8988T (cell line): ENCODE data around the gene CTSS.
"Not testable (repeated sequence)": the region's sequence is repeated elsewhere in the genome, so short reads cannot be mapped to it uniquely, and the experiment has no call there.

Experiments used
- DNase-seq: peaks from one replicate; pipeline ENCODE4 v3.0.0; 2011

The CTSS gene

DNA sequence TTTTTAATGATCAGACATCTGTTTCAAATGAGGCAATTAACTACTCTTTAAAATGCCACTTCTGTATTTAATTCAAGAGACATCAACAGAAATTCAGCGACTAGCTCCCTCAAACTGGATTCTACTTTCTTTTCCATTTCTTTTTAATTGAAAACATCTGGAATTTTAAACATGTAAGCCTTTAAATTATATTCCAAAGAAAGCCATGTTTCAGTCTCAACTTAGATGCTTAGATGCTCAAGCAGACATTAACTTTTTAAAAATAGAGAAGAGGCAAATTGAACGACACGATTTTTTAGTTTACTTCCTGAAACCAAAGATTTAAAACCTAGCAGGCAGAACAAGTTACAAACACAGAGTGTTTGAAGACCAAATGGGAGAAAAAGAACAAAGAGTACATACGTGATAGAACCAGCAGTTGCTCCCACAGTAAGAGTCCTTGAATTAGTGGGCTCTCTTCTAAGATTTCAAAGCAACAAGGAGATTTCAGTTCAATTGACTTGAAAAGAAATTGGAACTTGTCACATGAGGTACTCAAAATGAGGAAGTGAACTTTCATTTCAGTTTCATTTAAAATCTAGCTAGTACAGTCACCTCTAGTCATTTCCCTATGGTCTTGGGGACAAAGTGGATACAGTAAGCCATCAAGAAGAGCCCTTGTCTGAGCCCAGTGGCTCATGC, at the start of gene CTSS:
TSS of gene CTSS (minus strand) at position 483 of the 681 bp plus-strand sequence. CDS start 1,015 bp downstream, outside the sequence.
- no peak for DNase-seq

DNA sequence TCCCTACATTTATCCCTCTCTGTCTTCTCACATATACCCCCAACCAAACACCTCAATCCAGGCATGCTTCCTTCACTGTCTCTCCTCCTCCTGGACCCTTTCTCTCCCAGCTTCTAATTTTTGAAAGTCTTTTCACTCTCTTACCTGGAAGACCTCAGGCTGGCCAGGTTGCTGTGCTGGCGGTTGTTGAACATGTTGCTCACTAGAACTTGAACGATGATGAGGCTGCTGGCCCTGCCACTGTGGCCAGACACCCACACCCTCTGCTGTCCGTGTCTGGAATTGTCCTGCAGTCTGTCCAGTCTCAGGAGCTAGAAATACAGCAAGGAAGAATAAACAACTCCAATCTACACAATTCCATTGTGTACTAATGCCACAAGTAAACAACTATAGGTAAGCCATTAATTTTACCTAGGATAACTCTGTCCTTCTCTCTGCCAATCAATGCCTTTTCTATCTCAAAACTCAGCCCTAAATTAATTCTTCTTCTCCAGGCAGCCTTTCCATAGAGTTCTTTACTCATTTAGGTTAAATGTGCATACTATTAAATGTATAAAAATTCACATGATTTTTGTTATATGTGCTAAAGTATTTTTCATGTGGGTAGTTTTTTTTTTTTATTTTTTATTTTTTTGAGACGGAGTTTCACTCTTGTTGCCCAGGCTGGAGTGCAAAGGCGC, 47.6 kb upstream of the CTSS start:
- peak; percentile 36 for DNase-seq

DNA sequence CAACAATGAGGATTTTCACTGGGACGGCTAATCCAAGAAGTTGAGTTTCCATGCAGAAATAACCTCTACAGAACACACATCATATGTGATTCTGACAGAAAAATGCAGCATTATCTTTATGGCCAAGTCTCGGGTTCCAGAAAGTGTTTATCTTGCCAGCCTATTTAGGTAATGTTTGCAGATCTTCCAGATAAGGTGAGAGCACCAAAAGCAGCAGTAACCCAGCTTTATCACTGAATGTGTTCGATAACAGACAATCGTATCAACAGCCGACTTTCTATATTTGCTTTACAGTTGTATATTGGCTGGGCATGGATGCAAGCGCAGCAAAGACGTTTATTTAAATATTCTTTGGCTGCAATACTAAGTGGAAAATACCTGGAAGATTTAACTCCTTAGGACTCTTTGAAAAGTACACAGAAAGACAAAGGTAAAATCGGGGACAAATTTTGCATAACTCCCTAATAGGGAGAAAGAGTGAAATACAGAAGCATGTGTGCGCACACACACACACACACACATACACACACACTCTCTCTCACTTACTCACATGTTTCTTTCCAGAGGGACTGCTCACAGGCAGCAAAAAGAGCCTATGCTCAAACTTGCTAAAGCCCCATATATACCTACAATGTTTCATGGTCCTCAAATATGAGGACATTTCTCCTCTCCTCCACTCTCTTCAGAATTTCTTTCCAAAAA, 45.5 kb upstream of the CTSS start:
- no peak for DNase-seq

DNA sequence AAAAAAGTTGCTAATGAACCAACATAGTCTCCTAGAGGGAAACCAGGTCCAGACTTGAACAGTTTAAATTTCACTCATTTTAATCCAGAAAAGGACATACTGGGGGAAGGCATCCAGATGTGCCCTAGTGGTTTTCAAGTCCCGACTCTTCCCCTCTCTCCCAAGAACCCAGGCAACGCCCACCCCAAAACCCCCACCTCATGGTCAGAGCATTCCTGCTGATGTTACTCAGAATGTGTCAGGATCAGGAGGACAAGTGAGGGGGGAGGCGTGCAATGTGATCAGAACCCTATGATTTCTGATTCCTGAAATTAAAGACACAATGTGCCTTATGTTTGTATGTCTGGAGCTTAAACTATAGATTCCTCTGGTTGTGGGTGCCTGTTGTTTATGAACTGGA, 44.1 kb upstream of the CTSS start:
- no peak for DNase-seq

DNA sequence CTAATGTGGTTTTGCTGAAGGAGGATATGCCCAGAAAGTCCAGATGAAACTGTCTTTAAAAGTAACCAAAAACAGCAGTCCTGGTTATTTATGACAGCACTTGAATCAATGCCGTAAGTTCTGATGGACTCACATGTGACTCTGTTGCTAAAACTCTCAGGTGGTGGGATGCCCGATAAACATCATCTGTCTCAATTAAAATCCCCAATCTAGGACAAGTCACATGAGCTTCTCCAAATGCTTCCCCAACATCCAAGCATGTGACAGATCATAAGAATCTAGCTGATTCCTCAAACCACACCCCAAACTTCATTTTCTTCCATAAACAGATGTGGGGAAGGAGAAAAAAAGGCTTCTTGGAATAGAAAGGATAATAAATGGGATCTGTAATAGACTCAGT, 43.3 kb upstream of the CTSS start:
- no peak for DNase-seq

DNA sequence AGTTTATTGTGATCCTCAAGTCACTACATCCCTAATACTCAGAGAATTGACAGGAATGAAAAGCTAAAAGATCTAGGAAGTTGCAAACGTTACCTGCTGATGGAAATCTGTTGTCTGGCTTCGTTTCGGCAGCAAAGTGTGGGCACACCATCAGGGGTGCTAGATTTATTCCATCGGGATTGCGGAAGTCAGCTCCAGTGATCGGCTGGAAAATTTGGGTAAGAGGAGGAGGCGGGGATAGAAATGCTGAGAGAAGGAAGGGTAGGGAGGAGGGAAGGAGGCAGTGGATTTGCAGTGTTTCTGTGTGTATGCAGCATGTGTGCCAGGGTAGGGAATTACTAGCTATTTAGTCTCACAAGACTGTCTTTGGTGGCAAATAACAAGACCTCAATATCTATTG, 42.5 kb upstream of the CTSS start, which contains the start of gene CTSK:
TSS of gene CTSK (minus strand) at position 140 of the 400 bp plus-strand sequence. CDS start 1,455 bp downstream, outside the sequence.
- no peak for DNase-seq

DNA sequence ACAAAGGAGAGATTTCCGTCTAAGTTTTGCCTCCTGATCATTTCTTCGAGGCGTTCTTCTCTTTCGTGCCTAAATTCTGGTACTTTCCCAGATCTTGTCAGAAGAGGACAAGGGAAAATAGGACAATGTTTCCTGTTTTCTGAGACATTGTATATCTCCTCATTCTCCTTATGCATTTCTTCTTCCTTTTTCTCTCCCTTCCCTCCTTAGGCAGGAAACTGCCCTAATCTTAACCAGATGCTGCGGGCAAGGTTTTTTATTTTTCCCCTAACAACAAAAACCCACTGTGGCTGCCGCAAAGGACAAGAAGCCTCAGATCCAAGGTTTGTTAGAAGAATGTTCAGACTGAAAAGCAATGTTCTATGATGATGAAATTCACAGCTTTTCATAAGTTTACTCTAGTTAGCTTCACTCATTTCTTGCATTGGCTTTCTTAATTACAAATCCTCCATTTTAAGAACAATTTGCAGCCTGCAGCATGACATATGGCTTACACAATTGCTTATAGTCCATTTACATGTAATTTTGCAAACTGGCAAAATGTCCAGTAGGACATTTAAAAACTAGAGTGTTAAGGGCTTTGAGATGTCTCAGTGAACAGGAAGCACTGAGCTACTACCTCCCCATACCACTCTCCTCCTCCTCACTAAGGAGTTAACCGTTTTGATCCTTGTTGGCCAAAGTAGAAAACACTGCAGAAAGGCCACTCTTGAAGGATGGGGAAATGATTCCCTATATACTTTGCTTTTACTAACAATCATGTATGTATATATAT, 41.9 kb upstream of the CTSS start:
- DNase-seq, result no peak

DNA sequence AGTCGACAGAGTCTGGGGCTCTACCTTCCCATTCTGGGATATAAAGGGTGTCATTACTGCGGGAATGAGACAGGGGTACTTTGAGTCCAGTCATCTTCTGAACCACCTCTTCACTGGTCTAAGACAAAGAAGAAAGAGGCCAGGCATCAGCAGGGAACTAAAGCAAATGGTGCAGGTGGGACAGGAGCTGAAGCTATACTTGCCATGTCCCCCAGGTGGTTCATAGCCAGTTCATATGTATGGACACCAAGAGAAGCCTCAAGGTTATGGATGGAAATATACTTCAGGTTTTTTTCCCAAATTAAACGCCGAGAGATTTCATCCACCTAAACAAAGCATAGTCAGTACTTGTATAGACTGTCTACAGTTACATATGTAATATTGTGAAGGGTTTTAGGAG, 40.3 kb upstream of the CTSS start:
- no peak for DNase-seq

DNA sequence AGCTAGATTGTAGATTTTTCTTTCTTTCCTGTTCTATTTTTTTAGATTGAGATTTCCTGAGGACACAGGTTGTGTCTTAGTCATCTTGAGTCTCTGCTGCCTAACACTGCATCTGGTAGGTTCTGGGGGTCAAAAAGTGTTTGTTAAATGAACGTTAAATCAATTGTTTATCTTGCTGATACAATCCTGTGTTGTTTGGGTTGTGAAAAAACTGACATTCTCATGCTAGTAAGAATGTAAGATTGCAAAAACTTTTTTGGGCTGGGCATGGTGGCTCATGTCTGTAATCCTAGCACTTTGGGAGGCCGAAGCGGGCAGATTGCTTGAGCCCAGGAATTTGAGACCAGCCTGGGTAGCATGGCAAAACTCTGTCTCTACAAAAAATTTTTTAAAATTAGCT, 39.1 kb upstream of the CTSS start:
- no peak for DNase-seq

DNA sequence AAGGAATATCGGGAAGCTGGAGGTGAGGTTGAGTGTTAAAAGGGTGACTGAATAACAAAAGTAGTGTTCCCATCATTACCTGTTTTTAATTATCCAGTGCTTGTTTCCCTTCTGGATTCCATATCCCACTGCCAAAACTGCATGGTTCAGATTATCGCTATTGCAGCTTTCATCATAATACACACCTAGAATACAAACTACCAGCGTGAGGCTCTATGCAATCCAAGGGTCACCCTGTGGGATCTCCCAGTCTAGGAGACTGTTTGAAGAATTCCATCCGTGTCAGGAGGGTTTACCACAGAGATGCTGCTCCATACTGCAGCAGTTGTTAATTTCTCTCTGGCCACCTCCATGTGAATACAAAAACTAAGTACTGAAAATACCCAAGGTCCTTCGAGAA, 33.5 kb upstream of the CTSS start:
- no peak for DNase-seq

DNA sequence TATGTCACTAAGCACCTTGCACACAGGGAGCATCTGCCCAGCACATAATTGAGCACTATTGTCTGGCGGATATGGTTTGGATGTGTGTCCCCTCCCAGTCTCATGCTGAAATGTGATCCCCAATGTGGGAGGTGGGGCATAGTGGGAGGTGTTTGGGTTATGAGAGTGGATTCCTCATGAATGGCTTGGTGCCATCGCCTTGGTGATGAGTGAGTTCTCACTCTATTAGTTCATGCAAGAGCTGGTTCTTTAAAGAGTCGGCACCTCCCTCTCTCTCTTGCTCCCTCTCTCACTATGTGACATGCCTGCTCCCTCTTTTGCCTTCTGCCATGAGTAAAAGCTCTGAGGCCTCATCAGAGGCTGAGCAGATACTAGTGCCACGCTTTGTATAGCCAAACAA, 32.9 kb upstream of the CTSS start:
- DNase-seq, result no peak

DNA sequence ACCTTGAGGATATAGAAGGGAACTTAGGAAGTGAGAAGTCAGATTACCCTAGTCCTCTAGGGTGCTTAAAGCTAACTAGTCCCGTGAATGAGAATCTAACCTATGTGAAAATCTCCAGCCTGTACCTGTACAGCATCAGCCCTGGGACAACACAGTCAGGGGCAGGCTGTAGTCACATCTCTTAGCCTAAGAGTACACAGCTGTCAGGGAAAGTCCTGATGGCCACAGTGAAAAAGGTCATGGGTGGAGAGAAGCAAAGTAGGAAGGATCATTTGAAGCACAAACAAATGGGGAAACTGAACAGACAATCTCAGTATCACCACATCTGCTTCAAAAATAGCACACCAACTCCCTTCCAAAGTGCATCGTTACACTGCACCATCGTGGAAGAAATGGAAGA, 30.8 kb upstream of the CTSS start:
- no peak for DNase-seq

DNA sequence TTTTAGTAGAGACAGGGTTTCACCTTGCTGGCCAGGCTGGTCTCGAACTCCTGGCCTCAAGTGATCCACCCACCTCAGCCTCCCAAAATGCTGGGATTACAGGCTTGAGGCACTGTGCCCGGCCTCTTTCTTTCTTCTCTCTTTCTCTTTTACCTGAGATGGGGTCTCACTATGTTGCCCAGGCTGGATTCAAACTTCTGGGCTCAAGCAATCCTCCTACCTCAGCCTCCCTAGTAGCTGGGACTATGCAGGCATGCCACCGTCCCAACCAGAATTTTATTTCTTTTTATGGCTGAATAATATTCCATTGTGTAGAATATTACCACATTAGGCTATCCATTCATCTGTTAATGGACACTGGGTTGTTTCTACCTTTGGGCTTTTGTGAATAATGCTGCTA, 28.2 kb upstream of the CTSS start:
- DNase-seq, result not testable (repeated sequence)

DNA sequence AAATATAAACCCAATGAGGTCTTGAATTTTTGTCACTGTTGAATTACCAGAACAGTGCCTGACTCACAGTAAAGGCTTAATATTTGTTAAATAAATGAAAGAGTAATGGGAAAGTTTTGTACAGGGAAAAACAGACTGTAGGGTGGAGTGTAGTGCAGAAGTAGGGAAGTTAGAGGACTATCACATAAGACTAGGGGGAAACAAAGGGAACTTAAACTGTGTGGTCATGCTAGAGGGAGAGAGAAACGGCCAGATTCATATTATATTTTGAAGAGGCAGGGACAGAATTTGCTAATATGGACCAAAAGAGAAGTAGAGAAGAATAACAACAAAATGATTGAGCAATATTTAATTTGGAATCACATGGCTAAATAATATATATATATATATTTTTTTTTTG, 27.6 kb upstream of the CTSS start:
- no peak for DNase-seq

DNA sequence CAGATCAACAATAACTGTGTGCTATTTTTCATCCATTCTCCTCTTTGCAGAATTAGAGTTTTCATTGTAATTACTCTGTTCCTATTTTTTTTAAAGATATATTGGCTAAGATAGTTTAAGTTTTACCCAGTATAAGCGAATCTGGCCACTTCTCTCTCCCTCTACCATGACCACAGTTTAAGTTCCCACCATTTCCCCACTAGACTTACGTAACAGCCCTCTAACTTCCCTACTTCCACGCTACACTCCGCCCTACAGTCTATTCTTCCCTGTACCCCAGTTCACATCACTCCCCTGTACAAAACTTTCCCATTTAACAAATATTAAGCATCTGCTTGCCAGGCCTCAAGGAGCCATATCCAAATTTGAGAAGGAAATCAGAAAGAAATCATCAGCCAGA, 26.0 kb upstream of the CTSS start:
- DNase-seq, result no peak

DNA sequence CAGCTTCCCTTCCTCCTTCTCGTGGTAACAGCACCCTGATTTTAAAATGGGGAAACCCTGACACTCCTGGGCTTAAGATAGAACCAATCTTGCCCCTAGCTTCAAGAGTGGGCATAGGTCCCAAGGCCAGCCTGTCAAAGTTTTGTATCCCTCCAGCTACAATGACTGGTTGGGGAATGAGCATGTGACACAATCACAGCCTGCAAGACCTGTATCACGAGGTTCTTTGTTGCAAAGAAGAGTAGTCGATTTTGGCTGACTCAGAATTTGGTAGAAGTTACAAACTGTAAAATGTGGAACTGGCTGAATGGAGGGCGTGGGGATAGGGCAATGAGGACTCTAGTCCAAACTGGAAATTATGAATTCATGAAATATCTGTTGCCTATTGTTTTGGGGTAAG, 23.8 kb upstream of the CTSS start:
- no peak for DNase-seq

DNA sequence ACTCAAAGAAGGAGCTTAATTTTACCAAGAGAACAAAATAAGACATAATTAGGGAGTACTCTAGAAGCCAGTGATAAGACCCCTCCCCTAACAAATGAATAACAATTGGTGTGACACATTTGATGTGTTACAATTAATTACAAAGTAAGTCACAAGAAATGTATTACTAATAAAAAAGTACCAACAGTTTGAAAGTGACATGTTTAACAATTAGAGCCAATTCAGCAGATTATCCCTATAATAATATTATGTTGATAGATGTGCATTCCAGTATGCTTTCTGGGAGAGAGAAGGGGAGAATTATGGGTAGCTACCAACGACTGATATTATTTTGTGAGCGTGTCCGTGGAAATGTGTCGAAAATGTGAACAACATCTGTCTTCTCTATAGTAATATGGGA, 23.4 kb upstream of the CTSS start:
- DNase-seq, result no peak

DNA sequence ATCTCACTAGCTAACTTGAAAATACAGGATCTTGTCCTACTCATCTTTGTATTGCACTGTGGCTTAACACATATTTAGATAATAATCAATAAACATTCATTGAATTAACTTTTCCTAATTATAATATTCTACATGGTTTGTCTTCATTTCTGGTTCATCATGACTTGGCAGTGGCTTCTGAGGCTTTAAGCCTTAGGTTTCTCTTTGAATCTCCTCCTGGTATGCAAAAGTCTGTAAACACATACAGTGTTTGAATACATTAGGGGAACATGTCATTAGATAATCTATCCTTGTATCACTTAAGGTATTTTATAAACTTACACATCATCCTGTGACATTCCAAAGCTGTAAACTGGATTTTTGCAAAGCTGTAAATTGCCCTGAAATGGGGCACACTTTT, 21.9 kb upstream of the CTSS start:
- no peak for DNase-seq

DNA sequence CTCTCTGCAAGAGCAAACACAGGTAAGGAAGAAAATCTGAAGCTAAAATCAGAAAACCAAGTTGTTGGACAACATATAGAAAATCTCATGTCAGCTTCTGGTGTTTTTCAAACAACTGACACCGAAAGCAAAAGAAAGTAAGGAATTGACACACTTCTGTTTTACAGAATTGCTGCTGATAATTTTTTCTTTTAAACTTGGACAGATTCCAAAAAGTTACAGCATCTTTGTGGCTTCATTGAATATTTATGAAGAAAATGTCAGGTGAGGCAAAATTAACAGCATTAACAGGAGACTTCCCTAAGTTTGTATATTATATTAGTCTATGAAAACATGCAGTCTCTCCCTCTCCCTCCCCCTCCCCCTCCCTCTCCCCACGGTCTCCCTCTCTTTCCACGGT, 14.9 kb upstream of the CTSS start:
- DNase-seq, result no peak

DNA sequence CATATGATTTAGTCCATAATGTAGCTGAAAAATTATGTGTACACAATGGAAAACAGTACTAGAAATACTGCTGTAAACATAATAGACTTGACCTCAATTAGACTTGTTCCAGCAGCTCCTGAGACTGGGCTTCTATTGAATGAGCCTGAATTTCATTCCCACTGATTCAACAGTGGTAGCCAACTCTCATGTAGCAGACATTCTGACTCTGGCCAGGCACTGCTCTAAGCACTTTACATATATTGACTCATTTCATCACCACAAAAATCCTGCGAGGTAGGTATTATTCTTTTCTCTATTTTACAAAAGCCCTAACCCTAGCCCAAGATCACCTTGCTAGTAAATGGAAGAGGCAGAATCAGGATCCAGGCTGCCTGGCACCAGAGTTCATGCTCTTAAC, 12.8 kb upstream of the CTSS start:
- no peak for DNase-seq

DNA sequence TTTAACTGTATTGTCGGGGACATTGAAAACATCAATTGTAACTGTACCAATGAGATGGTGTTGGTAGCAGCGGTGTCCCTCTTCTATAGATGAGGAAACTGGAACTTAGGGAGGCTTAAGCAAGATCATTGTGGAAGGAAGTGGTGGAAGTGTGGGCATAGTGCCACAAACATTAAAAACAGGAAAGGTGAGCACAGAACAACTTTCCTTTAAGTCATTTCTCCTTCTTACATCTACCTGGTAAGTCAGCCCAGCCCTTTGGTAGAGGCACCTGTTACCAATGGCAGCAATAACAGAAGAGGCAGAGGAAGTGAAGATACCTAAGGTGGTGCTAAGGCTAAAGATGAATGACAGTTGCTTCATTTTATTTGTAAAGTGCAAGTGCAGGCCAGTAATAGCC, 12.0 kb upstream of the CTSS start:
- DNase-seq, result no peak

DNA sequence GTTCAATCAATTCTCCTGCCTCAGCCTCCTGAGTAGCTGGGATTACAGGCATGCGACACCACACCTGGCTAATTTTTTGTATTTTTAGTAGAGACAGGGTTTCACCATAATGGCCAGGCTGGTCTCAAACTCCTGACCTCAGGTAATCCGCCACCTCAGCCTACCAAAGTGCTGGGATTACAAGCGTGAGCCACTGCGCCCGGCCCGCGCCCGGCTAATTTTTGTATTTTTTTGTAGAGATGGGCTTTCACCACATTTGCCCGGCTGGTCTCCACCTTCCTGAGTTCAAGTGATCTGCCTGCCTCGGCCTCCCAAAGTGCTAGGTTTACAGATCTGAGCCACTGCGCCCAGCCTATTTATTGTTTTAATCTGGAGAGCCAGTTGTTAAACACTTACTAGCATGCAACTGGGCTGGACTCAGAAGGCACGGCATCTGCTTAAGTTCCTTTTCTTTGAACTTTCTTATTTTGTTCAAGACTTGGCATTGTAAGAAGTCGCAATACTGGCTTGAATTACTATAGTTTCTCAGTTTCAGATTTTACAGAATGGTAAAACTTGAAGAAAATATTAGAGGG, 10.4 kb upstream of the CTSS start:
- DNase-seq, result not testable (repeated sequence)

DNA sequence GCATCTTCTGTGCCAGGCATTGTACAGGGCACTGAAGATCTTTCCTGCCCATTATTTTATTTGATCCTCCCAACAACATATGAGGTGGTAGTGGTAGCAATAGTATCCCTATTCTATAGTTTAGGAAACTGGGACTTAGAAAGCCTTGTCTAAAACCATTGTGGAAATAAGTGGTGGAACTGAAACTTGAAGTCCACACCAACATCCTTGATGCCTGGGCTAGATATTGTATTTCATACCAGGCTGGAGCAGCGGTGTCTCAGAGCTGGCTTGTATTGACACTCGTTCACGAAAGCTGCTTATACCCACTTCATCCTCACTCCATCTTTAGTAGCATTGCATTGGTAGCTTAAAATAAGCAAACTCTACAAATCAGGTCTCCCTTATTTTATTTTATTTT, 9.7 kb upstream of the CTSS start:
- no peak for DNase-seq
